G401 (cell line): ENCODE data around the gene CD36. TPM values are rescaled to one million over a fixed set of nuclear protein-coding genes. Genes with fewer than 3 reads are reported as not detected.
"Not testable (repeated sequence)": the region's sequence is repeated elsewhere in the genome, so short reads cannot be mapped to it uniquely, and the experiment has no call there.

Source experiments
- DNase-seq: peaks from one replicate; pipeline ENCODE4 v3.0.0-alpha.2; 2015; ENCODE audit warnings: low spot score
- in situ Hi-C: cut with HindIII; loops from 2 replicates; pipeline ENCODE4 v1.10.0; 2016; ENCODE audit warnings: low sequenced_read_pairs, mixed read lengths
- total RNA-seq: library from RNA; depleted of rRNA; stranded (reverse); fragments of >200 nt; shearing (Covaris generic); gene quantifications from 2 replicates; pipeline ENCODE4 v1.2.3, GENCODE V29; 2014

Gene CD36
- total RNA-seq, 1 experiment from 2014 or later, result not detected

DNA sequence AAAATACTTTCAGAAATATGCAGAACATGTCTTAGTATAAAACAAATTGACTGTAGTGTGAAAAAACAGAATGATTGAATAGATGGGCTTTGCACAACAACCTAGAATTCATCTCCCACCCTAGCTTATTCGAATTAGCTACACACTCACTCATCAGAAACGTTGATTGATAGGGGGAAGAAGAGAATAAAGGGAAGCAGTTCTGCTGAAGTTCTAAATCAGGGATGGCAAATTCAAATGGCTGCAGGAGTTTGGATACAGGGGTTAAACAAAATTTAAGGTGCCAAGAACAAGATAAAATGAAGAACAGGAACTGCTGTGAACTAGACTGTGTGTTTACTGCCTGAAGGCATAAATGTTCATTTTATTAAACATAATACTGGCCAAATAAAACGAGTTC, 9.0 kb downstream of the CD36 start:
- DNase-seq, result no peak
- in situ Hi-C loops, result no loop called here

DNA sequence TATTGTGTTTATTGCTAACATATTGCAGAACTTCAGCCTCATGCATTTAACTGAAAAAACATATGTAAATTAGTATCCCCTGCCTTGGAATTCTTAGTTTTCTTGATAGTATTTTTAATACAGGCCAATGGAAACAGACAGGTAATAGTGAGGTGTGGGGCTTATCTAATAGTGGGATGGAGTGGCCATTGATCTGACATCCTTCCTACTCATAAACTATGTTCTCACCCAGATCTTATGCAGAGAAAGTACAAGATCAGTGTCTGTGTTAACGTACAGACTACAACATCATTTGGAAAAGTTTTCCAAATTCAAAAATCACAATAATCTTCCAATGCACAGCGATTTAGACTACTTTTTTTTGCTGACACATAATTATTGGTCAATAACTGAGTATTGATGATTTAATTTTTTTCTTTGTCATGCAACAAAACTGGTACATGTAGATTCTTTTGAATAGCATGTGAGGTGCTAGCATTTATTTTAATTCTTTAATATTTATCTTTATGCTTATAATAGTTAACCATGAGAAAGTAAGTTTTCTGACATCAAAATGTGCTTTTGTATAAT, 9.7 kb downstream of the CD36 start:
- no peak for DNase-seq
- in situ Hi-C loops, result no loop called here

DNA sequence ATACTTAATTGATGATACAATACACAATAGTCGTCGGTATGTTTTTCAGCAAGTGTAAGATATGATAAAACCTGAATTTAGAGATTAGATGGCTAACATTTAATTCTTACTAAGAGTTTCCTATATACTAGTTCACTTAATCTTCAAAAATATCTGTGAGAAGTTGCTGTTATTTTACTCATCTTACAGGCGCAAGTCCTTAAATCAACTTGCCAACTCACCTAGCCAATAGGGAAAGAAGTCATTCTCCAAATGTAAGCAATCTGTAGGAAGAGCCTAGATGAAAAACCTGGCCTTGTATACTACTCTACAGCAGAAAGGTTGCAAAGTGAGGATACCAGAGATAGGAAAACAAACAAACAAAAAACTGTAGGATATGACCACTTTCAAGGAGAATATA, 10.6 kb downstream of the CD36 start:
- in situ Hi-C loops, result no loop called here
- no peak for DNase-seq

GRCh38 chr7:80650030-80650429, 11.6 kb downstream of the CD36 start:
- in situ Hi-C loops, result no loop called here
- DNase-seq, result no peak

GRCh38 chr7:80651471-80651870, 13.0 kb downstream of the CD36 start:
- in situ Hi-C loops, result no loop called here

GRCh38 chr7:80653244-80653643, 14.8 kb downstream of the CD36 start:
- in situ Hi-C loops, result no loop called here
- no peak for DNase-seq

More at GRCh38 chr7:80651471-80651870, 13.0 kb downstream of the CD36 start:
- DNase-seq, result no peak

DNA sequence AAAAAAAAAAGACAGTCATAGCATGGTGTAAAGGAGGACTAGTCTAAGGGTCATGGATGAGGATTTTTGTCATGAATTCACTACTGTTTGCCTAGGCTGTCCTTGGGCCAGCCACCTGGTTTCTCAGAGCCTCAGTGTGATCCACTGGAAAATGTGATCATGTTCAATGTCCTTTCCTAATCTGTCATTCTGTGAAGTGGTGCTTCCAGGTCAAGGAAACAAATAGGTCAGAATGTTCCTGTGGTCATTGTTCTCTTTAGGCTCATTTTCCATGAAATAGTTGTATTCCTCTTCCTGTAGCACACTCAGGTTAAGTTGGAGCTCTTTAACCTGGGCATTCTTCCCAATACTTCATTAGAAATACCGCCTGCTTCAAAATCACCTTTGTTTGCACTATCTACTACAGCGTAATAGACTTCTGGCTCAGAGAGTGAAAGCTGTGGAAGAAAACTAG, 16.5 kb downstream of the CD36 start:
- in situ Hi-C loops, result no loop called here
- no peak for DNase-seq

- in situ Hi-C loops, result no loop called here
Observed at GRCh38 chr7:80656029-80656428, 17.6 kb downstream of the CD36 start.

DNA sequence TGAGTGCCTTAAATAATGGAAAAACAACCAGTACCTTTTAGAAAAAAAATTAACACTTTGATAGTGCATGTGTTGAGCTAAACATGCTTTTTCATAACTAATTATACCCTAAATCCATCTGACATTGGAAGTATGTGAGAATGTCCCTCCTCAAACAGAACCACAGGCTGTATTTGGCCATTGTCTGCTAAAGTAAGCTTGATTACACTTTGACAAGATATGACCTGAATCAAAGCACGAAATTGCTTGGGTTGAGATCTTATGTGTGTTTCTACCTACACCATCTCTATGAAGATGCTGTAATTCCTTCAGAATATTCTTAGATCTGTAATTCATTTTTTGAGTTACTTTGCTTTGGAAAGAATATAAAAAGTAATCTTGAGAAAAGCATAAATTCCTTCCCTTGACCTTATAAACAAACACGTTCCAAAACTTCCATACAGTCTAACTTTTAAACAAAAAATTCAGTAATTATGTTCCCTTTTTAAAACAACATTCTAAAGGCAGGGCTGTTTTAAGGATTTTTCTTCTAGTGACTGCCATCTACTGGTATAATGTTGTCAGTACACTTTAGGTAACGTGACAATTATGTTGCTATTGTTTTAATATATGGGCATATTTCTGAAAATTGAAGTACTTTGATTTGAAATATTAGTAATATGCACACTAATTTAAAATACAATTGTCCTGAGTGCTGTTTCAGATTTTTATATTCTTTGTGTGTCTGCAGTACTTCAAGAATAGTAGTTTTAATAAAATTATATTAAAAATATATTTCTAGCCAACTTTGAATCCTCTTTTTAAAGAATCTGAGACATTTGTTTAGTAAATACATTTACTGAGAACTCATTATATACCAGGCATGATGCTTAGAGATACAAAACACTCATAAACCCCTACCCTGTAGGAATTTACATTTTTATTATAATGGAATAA, 20.9 kb downstream of the CD36 start:
- DNase-seq, result peak; percentile 29

More at GRCh38 chr7:80656029-80656428, 17.6 kb downstream of the CD36 start:
- DNase-seq, result no peak

GRCh38 chr7:80660939-80661338, 22.5 kb downstream of the CD36 start:
- DNase-seq, result no peak
- in situ Hi-C loops, result no loop called here

More for the DNA sequence above, 20.9 kb downstream of the CD36 start:
- in situ Hi-C loops, result no loop called here

GRCh38 chr7:80661729-80662128, 23.3 kb downstream of the CD36 start:
- in situ Hi-C loops, result no loop called here
- DNase-seq, result no peak

DNA sequence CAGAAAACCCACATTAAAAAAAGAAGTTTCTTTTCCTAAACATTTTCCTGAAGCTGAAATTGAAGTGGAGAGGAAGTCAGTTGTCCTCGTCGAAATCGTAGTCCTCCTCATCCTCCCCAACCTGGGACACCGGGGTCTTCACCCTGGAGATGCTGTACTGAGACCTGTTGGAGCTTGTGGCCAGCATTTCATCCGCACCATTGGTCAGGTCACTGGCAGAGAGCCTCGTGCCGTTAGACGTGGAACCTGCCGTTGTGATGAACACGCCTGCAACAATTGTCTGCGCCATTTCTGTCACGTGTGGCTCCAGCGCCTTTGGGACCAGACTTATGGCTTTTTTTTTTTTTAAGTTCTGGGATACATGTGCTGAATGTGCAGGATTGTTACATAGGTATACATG, 23.8 kb downstream of the CD36 start:
- in situ Hi-C loops, result no loop called here
- DNase-seq, result no peak

DNA sequence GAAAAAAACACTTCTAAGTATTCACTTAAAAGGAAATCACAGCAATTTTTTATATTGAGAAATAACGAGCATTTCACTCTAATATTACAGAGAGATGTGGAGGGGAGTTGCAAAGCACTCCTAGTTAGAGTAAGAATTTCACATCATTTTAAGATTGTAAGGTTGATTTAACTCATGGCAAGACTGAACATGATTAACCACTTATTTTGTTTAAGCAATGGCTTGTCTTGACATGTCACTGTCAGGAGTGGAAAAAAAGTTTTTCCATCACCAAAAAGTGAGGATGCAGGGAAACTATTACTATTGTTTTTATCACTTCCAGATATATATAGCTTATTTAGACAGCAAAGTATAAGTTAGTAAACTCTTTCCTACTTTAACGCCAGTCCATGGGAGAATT, 27.1 kb downstream of the CD36 start:
- no peak for DNase-seq
- in situ Hi-C loops, result no loop called here

DNA sequence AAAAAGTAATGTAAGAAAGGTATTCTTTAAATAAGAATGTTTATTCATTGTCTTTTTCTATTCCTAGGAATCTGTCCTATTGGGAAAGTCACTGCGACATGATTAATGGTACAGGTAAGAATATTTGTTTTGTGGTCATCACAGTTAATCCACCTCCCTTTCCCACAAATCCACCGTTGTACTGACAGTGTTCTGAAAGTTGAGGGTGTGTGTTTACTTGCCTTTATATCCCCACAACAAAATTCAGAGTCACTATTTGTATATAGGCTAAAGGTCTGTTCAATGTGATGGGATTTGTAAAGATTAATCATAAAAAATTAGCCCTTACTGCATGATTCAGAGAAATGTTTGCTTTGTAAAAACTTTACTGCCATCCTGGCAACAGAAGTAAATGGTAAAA, 27.9 kb downstream of the CD36 start:
- in situ Hi-C loops, result no loop called here

DNA sequence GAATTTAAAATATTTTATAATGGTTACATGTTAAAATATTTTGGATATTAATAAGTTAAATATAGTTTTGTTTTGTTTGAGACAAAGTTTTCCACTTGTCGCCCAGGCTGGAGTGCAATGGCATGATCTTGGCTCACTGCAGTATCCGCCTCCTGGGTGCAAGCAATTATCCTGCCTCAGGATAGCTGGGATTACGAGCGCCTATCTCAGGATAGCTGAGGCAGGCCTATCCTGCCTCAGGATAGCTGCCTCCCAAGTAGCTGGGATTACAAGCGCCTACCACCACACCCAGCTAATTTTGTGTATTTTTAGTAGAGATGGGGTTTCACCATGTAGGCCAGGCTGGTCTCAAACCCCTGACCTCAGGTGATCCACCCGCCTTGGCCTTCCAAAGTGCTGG, 30.9 kb downstream of the CD36 start:
- DNase-seq, in situ Hi-C loops: not testable (repeated sequence)

More for the DNA sequence above, 27.9 kb downstream of the CD36 start:
- DNase-seq, result no peak

GRCh38 chr7:80671744-80672143, 33.3 kb downstream of the CD36 start:
- in situ Hi-C loops, result no loop called here
- DNase-seq, result no peak

- in situ Hi-C loops, result no loop called here
Observed at GRCh38 chr7:80675090-80675489, 36.6 kb downstream of the CD36 start.

DNA sequence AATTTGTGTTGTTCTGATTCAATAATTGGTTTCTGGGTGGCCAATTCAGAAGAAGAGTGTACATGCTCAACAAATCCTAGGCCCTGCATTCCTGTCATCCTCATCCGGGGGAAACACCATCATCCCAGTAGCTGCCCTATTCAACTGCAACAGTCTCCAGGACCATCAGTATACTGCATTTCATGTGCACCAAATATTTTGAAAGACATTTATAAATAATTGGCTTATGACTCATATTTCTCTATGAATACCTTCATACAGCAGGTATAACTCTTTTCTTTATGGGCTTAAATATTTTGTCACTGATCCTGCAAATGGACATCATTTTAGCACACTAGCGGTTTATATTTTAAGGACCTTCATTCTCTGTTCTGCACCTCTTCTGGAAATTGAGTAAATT, 38.0 kb downstream of the CD36 start:
- in situ Hi-C loops, result no loop called here
- no peak for DNase-seq

More at GRCh38 chr7:80675090-80675489, 36.6 kb downstream of the CD36 start:
- no peak for DNase-seq

DNA sequence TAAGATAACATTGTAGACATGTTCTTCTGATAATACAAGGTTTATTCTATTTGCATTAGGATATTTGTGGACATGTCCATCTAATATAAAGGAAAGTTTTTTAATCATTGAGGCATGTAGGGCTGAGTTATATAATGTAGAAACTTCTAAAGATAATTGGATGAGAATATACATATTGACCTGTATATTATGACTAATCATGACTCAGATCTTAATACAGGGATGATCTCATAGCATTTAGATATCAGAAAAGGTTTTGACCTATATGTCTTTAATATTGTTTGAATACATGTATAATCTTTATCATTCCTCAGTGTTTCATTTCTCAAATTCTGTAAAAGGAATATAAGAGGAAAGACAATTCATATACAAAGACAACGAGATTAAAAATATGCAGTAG, 39.2 kb downstream of the CD36 start:
- DNase-seq, result no peak
- in situ Hi-C loops, result no loop called here

DNA sequence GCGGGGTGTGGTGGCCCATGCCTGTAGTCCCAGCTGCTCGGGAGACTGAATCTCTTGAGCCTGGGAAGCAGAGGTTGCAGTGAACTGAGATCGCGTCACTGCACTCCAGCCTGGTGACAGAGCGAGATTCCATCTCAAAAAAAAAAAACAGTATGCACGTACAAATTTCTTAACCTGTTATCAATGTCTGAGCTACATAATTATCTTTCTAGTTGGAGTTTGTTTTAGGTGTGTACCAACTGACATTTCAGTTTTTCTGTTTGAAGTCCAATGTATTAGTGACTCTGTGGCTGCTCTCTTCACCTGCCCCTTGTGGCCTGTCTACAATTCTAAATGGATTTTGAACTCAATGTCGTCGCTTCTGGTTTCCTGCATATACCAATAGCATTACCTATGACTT, 40.3 kb downstream of the CD36 start:
- DNase-seq, result no peak
- in situ Hi-C loops, result no loop called here
